Stimulated activated CD4-positive, alpha-beta T cell treated with anti-CD3 and anti-CD28 coated beads, Interleukin-2, amount 100 ng/mL, for 48 hours (primary cell): ENCODE results near the gene COL10A1.

ENCODE experiments used
- DNase-seq, 2 donors: peaks; one replicate each; pipeline ENCODE4 v3.0.0-alpha.2; 2020

COL10A1 gene

DNA sequence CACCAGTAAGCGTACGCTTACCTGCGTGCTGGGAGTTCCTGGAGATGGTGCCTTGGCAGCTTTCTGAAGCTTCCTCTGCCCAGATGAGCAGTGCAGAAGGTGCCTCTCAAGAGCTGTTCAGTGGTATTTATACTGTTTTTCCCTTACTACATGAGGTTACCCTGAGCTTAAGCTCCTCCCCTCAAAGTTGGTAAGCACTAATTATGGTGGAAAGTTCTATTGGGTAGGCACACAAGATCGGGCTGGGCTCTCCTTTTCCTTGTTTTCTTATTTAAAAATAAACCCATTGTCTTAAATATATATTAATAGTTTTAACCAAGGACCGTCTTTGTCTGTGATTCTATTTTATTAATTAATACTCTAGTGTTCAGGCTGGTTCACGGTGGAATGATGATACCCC lies at the start of gene COL10A1:
Gene COL10A1 (minus strand): TSS at position 101 of the 400 bp plus-strand sequence. CDS start 640 bp downstream, outside the sequence.
- DNase-seq = no peak

DNA sequence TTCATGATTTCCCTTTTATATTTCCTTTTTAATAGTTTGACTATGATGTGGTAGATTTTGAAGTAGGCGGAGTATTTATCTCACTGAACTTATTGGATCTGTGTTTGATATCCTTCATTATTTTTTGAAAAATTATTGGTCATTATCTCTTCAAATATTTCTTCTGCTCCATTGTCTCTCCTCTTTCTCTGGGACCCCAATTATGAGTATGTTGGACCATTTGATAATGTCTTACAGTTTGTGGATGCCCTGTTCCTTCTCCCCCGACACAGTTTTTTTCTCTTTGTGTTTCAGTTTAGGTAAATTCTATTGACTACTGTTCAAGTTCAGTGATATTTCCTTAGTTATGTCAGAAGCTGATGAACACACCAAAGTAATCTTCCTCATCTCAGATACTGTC lies 49.4 kb upstream of the COL10A1 start:
- DNase-seq = no peak

DNA sequence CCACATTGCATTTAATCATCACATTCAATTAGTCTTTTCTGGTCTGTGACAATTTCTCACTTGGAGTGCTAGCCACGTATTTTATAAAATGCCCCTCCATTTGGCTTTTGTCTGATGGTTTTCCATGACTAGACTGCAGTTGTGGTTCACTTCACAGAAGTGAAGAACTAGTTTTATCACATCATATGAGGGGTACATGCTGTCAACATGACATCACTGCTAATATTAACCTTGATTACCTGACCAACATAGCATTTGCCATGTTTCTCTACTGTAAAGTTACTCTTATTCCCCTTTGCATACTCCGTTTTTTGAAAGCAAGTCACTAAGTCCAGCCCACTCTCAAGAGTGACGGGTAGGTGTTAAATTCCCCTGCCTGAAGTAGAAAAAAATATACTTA lies 48.0 kb upstream of the COL10A1 start:
- no peak for DNase-seq

DNA sequence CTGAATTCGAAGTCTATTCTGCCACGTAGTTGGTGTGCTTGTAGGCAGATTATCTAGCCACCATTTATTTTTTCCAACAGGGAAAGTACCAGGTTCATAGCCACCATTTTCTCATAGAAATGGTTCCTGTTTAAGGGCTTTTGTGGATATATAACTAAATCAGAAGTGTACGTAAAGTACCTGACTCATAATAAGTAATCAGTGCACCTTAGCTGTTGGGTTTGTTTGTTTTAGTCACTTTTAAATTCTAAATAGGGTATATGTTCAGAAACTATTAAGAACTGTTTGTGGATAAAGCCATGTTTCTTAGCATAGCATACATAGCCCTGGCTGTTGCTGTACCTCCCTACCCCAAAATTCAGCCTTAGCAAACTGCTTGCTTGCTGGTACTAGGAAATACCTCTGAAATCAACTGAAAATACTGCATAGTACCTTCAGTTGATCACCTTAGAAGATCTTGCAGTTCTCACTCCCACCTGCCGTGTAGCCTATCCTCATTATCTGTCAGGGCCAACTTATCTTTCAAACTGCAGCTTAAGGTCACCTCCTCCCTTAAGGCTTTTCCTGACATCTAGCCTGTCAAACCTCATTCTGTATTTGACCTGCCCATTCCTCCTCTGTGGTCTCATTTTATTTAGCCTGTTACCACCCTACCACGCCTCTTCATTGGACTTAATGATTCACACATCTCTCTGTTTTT lies 44.6 kb upstream of the COL10A1 start:
- no peak for DNase-seq

DNA sequence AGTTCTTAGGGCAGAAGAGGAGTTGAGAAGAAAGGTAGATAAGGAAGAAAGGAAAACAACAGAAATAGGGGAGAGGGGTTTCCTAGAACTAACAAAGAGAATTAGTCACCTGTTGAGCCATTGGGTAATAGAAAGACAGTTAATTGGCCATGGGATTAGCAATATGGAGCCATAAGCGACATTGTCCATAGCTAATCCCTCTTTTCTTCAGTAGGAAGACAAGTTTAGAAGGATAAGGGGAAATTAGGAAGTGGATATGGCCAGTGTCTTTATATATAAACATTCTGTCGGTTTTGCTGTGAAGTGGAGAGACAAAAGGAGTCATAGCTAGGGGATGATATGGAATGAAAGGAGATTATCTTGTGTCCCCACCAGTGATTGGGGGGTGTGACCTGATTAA lies 43.9 kb upstream of the COL10A1 start:
- no peak for DNase-seq

DNA sequence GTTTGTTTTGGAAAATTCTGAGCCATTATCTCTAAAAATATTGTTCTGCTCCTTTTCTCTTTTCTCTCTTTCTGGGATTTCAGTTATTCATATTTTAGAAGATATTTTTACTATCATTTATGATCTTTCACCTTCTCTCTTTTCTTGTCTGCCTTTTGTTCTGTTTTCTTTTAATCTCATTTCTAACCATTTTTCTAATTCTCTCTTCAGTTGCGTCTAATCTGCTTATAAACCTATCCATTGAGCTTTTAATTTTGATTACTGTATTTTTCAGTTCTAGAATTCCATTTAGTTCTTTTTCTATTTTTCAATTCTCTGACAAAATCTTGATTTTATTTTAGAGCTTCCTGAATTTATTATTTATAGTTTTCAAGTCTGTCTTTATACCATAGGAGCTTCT lies 42.2 kb upstream of the COL10A1 start:
- DNase-seq = no peak

DNA sequence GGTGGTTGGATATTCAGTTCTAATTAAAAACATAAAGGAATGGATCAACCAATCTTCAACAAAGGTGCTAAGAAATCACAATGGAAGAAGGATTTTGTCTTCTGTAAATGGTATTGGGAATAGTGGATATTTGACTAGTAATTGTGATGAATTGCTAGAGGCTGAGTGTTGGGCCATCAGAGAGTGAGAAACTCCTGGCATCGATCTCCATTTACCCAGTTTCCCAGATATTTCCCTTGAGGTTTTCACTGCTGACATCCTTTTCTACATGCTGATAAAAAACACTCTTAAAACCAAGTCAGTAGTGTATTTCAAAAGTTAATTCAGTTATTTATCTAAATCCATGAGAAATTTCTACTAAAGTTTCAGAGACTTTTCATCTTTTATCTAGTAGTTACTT lies 40.4 kb upstream of the COL10A1 start:
- no peak for DNase-seq

DNA sequence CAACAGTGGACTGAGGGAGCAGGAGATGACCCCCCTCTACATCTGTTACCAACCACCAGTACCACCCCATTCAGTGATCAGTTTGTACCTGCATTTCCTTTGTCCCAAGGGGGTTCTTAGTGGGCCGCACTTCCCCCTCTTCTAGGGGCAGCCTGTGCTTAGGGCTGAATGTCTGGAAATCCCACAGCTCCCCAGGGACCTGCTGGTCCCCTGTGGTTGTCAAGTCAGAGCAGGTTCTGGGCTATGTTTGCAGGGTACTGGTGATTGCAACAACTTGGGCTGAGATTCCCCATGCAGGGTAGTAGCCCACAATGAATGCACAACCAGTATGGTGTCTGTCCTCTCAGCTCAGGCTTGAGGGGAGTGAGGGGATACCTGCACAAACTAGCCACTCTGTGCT lies 39.7 kb upstream of the COL10A1 start:
- DNase-seq = no peak

DNA sequence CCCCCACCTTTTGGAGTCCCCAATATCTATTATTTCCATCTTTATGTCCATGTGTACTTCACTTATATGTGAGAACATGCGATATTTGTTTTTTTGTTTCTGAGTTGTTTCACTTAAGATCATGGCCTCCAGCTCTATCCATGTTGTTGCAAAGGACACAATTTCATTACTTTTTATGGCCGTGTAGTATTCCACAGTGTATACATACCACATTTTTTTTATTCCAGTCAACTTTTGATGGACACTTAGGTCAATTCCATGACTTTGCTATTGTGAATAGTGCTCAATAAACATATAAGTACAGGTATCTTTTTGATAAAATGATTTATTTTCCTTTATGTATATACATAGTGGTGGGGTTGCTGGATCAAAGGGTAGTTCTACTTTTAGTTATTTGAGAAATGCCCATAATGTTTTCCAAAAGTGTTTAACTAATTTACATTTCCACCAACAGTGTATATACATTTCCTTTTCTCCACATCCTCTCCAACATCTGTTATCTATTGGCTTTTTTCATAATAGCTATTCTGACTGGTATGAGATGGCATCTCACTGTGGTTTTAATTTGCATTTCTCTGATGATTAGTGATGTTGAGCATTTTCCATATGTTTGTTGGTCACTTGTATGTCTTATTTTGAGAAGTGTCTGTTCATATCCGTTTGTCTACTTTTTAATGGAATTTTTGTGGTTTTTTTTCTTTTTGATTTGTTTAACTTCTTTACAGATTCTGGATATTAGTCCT lies 34.0 kb upstream of the COL10A1 start:
- DNase-seq = no peak

DNA sequence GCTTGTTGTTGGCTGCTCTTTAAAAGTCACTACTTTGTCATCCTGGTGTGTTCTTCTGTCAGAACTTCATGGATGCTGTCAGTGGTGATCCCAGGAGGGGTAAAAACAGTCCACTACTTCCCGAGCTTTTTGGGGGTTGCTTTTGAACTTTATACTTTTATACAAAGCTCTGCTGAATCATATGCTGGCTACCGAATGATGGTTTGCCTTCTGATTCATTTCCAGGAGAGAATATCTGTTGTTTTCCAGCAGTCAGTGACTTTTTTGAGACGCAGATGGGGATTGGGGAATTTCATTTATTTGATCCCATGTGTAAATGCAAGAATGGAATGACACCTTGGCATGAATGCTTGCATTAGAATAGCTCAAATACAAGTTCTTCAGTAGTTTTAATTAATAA lies 32.7 kb upstream of the COL10A1 start:
- no peak for DNase-seq

DNA sequence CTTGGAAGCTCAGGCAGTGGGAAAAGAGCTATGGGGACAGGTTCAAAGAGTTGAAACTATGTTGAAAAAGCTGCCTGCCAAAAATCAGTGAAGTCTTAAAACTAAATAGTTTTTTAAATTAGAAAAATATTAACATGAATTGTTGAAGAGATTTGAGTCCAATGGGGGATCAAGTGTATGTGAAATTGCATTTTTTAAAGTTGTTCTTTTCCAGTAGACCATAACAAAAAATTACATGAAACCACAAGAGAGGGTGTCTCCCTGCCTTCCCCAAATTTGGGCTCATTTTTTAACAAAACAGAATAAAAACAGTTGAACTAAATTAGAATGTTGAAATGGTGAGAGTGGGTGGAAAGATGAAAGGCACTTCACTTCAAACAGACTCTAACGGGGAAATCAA lies 31.5 kb upstream of the COL10A1 start:
- no peak for DNase-seq

DNA sequence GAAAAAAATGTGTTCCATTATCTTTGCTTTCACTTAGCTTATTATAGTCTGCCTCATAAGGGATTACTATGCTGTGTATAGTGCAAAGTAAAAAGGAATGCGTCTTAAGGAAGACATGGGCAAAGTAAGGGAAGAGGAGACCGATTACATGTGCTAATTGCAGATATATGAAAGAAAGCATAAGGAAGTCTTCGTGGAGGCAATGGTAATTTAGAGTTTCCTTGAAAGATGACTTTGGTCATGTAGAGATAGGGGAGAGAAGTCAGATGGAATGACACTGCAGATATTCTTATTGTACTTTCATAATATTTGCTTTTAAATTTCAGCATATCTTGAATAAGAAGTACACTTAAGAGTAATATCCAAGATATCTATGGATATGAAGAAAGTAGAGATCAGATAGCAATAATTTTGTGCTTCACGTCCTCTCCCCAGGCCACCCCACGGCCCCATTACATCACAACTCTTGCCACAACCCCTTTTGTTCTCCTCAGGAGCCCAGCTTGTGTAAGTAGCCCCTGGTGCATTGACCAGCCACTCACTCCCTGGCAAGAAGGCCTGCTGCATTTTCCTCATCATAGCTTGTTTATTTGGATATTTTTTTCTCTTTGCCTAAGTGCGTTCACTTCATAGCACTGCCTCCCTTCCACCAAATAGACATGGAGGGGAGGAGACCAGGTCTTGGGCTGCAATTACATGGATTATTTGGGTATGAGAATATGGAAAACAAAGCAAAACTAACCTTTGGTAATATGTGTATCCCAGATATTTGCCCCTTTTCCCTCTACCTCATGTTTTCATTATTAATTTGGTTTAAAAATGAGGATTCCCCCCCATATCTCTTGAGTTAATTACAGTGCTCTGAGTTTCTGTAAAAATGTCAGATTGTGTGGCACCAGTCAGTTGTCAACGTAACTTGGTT lies 30.7 kb upstream of the COL10A1 start:
- DNase-seq = no peak

DNA sequence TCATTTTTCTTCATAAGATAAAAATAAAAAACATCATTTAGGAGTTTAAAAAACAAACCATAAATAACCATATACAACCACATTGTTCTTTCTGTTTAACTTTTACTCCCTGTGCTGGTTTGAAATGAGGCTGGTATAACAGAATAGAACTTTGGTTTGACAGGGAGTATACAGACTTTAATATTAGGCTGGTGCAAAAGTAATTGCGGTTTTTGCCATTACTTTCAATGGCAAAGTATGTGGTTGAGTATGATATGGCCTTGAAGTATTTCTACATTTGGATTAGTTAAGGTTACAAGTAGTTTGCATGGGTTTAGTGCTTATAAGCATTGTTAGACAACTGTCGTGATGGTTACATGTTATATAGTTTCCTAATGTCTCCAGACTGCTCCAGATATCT lies 29.0 kb upstream of the COL10A1 start:
- no peak for DNase-seq

DNA sequence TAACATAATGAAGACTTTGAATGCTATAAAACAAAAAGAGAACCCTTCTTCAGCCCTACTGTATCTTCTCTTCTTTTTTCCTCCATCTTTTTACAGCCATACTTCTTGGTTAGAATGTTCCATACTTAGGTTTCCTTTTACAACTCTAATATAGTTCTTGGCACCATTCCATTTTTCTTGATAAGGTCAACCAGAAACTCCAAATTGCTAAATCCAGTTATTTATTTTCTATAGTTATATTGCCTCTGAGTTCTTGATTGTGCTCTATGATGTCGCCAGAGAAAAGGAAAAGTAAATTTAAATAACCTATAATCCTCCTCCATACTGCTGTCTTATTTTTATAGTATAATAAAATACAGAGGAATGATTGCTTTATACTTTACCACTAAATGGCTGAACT lies 26.7 kb upstream of the COL10A1 start:
- DNase-seq = no peak

DNA sequence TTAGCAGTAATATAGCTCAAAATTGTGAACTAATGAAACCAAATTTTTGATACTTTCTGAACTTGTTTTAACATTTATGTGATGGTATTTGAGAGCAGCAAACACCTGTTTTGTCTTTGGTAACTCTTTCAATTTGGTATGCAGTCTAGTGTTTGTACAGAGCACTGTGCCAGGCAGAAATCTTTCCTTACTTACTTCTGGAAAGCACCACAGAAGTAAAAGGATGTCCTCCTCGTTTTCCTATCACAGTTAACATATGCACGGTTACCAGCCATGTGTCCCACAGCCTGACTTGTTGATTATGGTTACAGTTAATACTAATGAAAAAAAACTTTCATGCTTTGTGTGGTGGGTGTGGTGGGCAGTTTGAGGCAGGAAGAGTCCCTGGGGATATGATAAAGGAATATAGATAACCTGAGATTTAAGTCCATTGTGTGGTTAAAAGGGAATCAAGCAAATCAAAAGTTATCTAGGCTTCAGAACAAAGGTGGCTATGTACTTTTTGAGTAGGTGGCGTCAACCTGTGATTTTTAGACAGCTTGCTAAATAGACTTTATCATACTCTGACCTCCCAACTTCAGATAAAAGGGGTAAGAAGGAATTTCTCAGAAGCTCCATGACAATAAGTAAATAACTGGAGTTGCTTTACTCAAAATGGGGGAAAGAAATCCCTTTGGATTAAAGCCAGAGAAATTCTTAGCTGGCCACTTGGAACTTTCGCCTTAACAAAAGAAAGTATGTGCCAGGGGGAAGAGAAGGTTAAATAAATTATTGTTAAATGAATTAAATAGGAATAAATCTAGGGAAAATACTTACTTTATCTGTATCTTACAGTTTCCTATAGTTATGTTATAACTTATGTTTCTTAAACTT lies 20.1 kb upstream of the COL10A1 start:
- no peak for DNase-seq

DNA sequence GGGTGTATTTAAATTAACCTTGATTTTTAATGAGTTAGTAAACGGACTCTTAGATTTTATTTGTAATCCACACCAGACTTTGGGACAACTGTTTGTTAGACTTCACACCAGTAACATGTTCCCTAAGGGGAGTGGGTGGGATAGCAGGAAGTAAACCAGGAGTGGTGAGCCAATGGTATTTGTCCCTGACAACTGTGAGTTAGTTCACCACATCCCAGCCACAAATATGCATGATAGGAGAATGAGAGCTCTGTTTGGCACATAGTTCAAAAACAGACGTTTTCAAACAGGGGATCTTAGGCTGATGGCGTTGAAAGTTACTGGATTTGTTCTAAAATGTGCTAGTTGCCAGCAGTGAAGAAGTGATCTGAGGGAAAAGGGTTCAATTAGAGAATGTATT lies 18.7 kb upstream of the COL10A1 start:
- no peak for DNase-seq

DNA sequence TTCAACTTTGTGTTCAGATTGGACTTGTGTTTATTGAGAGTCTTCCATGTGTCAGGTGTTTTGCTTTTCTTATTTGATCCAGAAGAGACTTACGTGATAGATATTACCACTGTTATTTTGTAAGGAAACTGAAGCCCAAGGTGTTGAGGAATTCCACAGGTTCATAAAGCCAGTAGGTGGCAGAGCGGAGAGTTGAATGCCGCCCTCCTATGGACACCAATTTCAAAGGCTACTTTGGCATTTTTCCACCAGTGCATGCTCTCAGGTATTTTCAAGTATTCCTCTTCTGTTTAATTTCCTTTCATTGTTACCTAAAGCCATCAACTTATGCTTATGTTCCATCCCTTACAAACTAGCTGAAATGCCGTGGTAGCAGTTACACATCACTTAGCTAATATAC lies 14.0 kb upstream of the COL10A1 start:
- DNase-seq = no peak

DNA sequence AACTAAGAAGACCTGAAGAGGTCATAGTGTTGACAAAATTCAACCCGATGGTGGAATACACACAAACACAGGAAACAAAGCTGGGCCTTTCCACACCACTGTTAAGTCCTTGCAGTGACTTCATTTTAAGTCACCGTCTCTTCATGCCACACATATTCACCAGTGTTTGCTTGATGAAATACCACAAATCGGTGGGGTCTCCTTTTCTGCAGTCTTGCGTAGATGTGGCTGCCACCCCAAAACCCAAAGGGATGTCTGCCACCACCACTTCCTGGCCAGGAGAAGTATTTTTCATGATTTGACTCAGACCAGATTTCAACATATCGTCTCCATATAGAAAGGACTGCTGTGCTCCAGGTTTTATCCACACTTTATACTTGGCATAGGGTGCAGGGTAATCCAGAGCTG lies 11.0 kb upstream of the COL10A1 start:
- no peak for DNase-seq

DNA sequence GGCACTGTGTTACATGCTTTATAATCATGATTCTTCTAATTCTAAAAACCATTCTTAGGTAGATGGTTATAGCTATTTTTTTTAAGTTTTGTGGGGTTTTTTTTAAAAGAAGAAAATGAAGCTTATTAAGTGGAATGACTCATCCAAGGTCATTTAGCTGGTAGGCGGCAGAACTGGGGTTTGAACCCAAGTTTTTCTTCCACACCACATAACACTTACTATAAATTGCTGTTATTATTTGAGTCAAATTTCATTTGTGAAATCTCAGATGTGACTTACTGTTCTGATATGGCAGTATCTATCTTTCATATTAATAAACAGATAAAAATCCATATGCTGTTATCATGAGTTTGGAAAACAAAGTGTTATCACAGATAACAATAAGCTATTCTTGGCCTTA lies 10.4 kb upstream of the COL10A1 start:
- DNase-seq = no peak

DNA sequence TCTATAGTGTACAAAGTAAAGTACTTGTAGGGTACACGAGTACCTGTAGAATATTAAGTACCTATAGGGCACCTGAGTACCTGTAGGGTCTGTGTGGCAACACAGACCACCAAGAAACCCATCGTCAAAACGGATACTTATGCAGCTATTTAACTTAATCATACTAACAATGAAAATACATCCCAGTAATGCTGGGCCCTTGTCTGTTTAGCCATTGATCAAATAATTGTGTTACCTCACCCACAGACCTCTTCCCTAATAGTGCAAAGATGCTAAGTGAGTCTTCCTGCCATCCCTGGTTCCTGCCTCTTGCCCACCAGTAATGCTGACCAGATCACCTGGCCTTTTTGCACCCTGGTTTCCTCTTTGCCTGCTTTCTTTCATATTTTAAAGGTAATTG lies 7.5 kb upstream of the COL10A1 start:
- no peak for DNase-seq

DNA sequence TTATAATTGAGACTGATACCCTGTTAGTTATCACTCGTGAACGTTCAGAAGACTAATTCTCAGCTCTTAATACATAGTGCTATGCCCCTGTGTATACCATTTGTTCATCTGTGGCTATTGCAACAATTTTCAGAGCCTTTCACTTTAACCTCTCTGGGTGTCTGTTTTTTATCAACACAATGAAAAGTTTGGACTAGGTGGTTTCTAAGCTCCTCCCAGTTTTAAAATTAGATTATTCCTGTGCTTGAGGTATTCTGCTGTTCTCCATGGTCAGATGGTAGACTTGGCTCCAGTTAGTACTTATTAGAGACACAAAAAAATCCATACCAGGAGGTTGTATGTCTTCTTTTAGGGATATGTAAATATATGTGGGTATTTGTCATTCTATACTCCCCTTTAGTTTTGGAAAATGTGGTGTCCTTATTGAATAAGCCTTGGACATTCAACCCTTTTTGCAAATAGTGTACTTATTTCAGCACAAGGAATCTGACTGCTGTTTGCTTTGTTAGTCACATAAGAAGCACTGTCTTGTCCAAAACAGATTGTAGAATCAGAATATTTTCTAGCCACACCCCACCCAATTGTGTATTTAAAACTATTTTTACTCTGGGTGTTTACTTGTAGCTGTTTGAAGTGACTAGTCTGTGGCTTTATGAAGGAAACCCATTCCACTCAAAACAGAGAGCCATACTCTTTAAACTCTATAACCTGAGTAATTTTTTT lies 2.0 kb upstream of the COL10A1 start:
- DNase-seq = no peak

DNA sequence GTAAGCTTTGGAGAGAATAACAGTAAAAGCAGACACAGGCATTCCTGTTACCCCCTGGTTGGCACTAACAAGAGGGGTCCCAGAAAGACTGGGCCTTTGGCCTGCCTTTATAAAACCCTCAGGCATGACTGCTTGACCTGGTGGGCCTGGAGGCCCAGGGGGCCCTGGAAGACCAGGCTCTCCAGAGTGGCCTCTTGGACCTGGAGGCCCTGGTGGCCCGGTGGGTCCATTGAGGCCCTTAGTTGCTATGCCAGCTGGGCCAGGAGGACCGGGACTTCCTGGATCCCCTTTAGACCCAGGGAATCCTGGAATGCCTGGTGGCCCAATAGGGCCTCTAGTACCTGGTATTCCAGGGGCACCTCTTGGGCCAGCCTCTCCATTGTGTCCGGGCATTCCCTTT lies 5.5 kb downstream of the COL10A1 start:
- DNase-seq = no peak
